Measurements from ENCODE around the gene SPTLC2.
A peak's percentile ranks its signal among the peaks of the same experiment; 100 is the strongest.

Gene SPTLC2

DNA sequence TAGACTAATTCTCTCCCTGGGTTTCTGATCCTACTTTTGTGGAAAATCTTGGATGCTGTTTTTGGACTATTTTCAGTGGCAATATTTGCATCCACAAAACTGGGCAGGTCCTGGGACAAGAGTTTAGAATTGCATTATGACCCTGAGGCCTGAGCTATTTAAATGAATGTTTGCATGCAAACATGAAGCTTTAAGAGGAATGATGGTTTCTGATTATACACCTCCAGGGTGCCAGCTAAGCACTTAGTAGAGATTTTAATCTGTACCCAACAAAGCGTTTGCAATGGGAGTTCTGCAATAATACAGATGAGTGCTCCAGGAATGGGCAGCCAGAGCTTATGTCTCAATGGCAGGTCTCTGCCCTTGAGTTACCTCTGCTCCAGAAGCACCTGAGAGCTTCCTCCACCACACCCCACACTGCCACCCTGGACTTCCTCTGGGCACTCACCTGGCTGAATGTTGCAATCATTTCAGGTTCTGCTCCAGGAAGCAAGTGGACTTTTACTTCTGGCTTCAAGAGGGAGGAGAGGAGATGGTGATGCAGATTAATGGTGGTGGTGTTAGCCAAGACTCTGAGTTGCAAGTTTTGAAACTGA lies 6.0 kb upstream of the SPTLC2 start:
- 27% methylated on average over 1 of the region's 1 CpG for WGBS
- Histone ChIP-seq H3K9ac (ENCODE audit: low read depth, low read length) (no peak overlapping the region), H3K27me3 (ENCODE audit: insufficient read depth, low read length) (no peaks in the 10 kb centered on the region), H3K36me3 (ENCODE audit: insufficient read depth, low read length) (no peaks in the 10 kb centered on the region), H3K4me3 (ENCODE audit: low read length) (no peak overlapping the region), H3K27ac (ENCODE audit: low read depth, low read length) (no peak overlapping the region), H3K4me1 (ENCODE audit: insufficient read depth, low read length) (no peaks in the 10 kb centered on the region), H3K9me3 (ENCODE audit: insufficient read depth, low read depth, low read length) (no peaks in the 10 kb centered on the region)

DNA sequence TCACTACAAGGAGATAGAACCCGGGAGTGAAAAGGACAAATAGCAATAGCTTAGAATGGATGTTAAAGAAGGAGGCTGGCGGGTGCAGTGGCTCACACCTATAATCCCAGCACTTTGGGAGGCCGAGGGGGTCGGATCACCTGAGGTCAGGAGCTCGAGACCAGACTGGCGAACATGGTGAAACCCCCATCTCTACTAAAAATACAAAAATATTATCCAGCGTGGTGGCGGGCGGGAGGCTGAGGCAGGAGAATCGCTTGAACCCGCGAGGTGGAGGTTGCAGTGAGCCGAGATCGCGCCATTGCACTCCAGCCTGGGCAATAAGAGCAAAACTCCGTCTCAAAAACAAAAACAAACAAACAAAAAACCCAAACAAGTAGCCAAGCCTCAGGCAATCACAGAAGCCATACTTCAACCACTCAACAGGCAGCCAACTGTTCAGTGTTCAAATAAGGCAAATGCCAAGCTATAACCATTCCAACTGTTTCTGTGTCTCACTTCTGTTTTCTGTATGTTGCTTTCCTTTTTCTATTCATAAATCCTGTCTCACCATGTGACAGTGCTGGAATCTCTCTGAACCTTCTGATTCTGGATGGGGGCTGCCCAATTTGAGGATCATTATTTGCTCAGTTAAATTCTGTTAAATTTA lies 3.9 kb upstream of the SPTLC2 start:
- Histone ChIP-seq H3K27me3 (ENCODE audit: insufficient read depth, low read length) (no peaks in the 10 kb centered on the region), H3K9me3 (ENCODE audit: insufficient read depth, low read depth, low read length) (no peaks in the 10 kb centered on the region), H3K4me3 (ENCODE audit: low read length) (no peak overlapping the region), H3K36me3 (ENCODE audit: insufficient read depth, low read length) (no peaks in the 10 kb centered on the region), H3K27ac (ENCODE audit: low read depth, low read length) (no peak overlapping the region), H3K4me1 (ENCODE audit: insufficient read depth, low read length) (peaks cover 7% of the 10 kb centered on the region), H3K9ac (ENCODE audit: low read depth, low read length) (no peak overlapping the region)
- WGBS = 91% methylated on average over 16 of the region's 16 CpGs

DNA sequence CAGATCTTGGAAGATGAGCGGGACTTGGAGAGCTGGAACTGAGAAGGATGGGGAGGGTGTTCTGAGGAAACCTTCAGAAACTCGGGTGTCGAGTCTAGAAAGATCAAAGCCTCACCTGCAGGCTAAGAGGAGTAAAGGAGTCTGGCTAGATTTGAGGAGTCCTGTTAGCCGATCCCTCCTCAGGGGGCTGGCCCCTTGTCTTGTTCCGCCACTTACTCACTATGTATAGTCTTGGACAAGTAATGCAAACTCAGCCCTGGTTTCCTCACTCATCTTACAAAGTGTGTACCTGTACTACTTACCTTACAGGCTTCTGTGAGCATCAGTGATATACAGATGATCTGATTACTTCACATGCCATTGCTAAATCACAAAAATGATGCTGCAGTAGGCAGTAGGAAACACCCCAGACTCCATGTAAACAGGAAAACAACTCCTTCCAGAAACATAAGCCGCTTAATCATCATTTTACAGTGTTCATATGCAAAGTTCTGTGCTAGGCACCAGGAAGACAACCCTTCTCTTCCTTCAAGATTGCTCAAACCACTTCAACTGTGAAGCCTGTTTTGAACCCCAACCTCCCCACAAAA lies 2.0 kb upstream of the SPTLC2 start:
- Histone ChIP-seq H3K9ac (ENCODE audit: low read depth, low read length) (no peak overlapping the region), H3K27ac (ENCODE audit: low read depth, low read length) (no peak overlapping the region), H3K4me3 (ENCODE audit: low read length) (no peak overlapping the region), H3K27me3 (ENCODE audit: insufficient read depth, low read length) (no peaks in the 10 kb centered on the region), H3K4me1 (ENCODE audit: insufficient read depth, low read length) (peaks cover 12% of the 10 kb centered on the region), H3K36me3 (ENCODE audit: insufficient read depth, low read length) (no peaks in the 10 kb centered on the region), H3K9me3 (ENCODE audit: insufficient read depth, low read depth, low read length) (no peaks in the 10 kb centered on the region)
- WGBS = 88% methylated on average over 6 of the region's 6 CpGs

DNA sequence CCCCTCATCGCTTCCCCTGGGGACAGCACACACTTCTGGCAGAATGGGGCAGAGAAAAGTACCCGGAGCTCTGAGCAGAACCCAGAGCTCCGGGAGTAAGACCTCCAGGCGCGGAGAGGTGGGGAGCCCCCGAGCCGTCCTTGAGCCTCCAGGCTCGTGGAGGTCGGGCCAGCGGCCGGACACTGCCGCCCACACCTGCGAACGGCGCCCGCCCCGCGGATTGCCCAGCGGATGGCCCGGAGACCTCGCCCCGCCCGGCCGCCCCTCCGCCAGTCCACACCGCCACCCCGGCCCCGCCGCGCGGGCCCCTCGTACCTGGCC lies 344 bp downstream of the SPTLC2 start:
- Histone ChIP-seq H3K36me3 (ENCODE audit: insufficient read depth, low read length) (no peaks in the 10 kb centered on the region), H3K27ac (ENCODE audit: low read depth, low read length) (peak overlapping the region; percentile 65; the same call in 1 of the 2 replicates), H3K4me3 (ENCODE audit: low read length) (peak overlapping the region; percentile 92), H3K27me3 (ENCODE audit: insufficient read depth, low read length) (no peaks in the 10 kb centered on the region), H3K9ac (ENCODE audit: low read depth, low read length) (peak overlapping the region; percentile 75), H3K4me1 (ENCODE audit: insufficient read depth, low read length) (peaks cover 28% of the 10 kb centered on the region), H3K9me3 (ENCODE audit: insufficient read depth, low read depth, low read length) (no peaks in the 10 kb centered on the region)
- WGBS = under 1% methylated on average over 32 of the region's 32 CpGs

DNA sequence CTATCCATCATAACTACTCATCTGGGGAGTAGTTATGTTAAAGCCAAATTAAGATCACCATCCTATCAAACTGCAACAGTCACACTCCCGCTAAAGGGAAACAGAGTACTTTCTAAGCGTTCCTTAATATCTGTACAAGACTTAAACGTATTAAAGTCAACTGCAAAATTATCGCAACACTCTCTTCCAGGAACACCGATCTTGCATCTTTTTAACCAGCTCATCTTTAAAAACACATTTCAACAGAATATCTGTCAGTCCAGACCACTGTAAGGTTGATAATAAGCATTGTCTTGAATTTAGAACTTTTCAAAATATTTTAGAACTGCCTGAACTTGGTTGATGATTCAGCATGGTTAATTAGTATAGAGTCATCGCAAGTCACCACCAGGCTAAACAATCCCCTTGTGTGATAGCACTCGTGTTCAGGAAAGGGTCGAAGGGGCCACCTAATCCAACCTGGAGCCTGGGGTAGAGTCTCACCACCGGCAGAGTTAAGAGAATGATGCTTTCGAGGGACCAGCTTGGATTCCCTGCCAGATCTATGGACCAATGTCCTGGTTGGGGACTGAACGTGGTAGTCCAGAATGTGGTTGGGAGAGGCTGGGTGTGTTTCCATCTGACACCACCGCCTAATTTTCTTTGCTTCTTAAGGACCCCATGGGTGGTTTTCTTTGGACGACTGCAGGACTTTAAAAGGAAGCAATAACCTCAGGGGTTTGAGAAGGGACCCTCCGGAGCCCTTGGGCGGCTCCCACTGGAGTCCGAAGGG lies 890 bp downstream of the SPTLC2 start:
- no peaks in the 10 kb centered on the region for H3K36me3 ChIP-seq (ENCODE audit: insufficient read depth, low read length)
- peak overlapping the region; percentile 65; the same call in 1 of the 2 replicates for H3K27ac ChIP-seq (ENCODE audit: low read depth, low read length)
- 23% methylated on average over 16 of the region's 16 CpGs for WGBS

DNA sequence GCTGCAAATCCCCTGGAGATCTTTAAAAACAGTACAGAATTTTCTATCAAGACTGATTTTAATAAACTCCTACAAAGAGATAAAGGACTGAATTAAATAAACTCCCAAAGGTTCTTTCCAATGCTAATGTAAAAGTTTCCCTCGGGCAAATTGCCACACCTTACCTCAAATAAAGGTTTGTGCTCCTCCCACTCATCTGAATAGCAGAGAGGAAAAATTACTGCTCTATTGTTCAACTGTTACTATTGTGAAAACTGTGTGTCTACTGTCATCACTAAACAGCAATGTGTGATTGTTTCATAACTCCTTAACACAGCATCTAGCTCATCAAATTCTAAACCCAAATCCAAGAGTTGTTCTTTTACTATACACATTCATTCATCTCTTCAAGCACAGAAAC lies 3.2 kb downstream of the SPTLC2 start:
- Histone ChIP-seq H3K27ac (ENCODE audit: low read depth, low read length) (no peak overlapping the region), H3K27me3 (ENCODE audit: insufficient read depth, low read length) (no peaks in the 10 kb centered on the region), H3K36me3 (ENCODE audit: insufficient read depth, low read length) (no peaks in the 10 kb centered on the region), H3K4me3 (ENCODE audit: low read length) (no peak overlapping the region), H3K9ac (ENCODE audit: low read depth, low read length) (no peak overlapping the region), H3K9me3 (ENCODE audit: insufficient read depth, low read depth, low read length) (no peaks in the 10 kb centered on the region), H3K4me1 (ENCODE audit: insufficient read depth, low read length) (peaks cover 28% of the 10 kb centered on the region)
- WGBS = 50% methylated on average over 1 of the region's 1 CpG

More for the DNA sequence above, 890 bp downstream of the SPTLC2 start:
- Histone ChIP-seq H3K4me3 (ENCODE audit: low read length) (peak overlapping the region; percentile 92), H3K9me3 (ENCODE audit: insufficient read depth, low read depth, low read length) (no peaks in the 10 kb centered on the region), H3K27me3 (ENCODE audit: insufficient read depth, low read length) (no peaks in the 10 kb centered on the region), H3K9ac (ENCODE audit: low read depth, low read length) (peak overlapping the region; percentile 75), H3K4me1 (ENCODE audit: insufficient read depth, low read length) (peaks cover 28% of the 10 kb centered on the region)

DNA sequence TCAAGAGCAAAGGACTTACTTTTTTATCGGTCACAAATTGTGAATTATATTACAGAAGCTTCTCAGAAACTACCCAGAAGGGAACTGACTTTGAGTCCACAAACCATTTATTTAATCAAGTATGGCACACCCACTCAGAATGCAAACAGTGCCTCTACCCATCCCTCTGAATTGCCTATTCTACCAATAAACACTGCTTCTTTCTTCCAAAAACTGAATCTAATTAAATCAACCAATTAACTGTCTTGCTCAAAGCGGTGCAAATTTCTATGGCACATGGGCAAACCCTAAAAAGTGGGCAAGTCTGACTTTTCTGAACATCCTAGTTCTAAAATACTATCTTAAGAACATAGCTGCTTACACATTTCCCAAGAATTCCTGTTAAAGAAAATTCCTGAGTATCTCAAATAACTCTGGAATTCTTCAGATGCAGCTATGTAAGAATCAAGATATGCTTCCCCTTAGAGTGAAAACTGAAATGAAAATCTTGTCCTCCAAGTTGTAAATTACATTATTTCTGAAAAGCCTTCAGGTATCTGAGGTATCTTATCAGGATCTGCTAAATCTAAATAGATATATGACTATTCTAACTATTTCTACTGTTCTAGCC lies 4.3 kb downstream of the SPTLC2 start:
- 88% methylated on average over 2 of the region's 2 CpGs for WGBS
- Histone ChIP-seq H3K4me1 (ENCODE audit: insufficient read depth, low read length) (peaks cover 26% of the 10 kb centered on the region), H3K27ac (ENCODE audit: low read depth, low read length) (no peak overlapping the region)

DNA sequence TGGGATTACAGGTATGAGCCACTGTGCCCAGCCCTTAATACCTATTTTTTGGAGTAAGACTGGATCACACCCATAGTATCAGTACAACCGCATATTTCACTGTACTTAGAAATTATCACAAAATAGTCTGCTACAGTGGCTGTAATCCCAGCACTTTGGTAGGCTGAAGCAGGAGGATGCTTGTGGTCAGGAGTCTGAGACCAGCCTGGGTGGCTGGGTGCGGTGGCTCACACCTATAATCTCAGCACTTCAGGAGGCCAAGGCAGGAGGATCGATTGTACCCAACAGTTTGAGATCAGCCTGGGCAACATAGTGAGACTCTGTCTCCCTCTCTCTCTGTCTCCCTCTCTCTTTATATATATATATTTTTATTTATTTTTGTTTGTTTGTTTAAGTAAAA lies 5.9 kb downstream of the SPTLC2 start:
- Histone ChIP-seq H3K4me3 (ENCODE audit: low read length) (no peak overlapping the region), H3K27ac (ENCODE audit: low read depth, low read length) (no peak overlapping the region), H3K27me3 (ENCODE audit: insufficient read depth, low read length) (no peaks in the 10 kb centered on the region), H3K9me3 (ENCODE audit: insufficient read depth, low read depth, low read length) (no peaks in the 10 kb centered on the region), H3K4me1 (ENCODE audit: insufficient read depth, low read length) (peaks cover 23% of the 10 kb centered on the region), H3K36me3 (ENCODE audit: insufficient read depth, low read length) (no peaks in the 10 kb centered on the region), H3K9ac (ENCODE audit: low read depth, low read length) (no peak overlapping the region)
- WGBS = 96% methylated on average over 3 of the region's 3 CpGs

More for the DNA sequence above, 4.3 kb downstream of the SPTLC2 start:
- Histone ChIP-seq H3K36me3 (ENCODE audit: insufficient read depth, low read length) (no peaks in the 10 kb centered on the region), H3K9me3 (ENCODE audit: insufficient read depth, low read depth, low read length) (no peaks in the 10 kb centered on the region), H3K27me3 (ENCODE audit: insufficient read depth, low read length) (no peaks in the 10 kb centered on the region), H3K4me3 (ENCODE audit: low read length) (no peak overlapping the region), H3K9ac (ENCODE audit: low read depth, low read length) (no peak overlapping the region)

DNA sequence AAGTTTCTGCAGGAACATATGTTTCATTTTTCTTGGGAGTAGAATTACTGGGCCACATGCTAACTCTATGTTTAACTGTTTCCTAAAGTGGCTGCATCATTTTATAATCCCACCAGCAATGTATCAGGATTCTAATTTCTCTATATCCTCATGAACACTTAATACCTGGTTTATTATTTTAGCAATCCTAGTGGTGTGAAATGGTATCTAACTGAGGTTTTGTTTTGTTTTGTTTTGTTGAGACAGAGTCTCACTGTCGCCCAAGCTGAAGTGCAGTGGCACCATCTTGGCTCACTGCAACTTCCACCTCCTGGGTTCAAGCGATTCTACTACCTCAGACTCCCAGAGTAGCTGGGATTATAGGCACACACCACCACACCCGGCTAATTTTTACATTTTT lies 6.5 kb downstream of the SPTLC2 start:
- Histone ChIP-seq H3K9ac (ENCODE audit: low read depth, low read length) (no peak overlapping the region), H3K9me3 (ENCODE audit: insufficient read depth, low read depth, low read length) (no peaks in the 10 kb centered on the region), H3K4me3 (ENCODE audit: low read length) (no peak overlapping the region), H3K4me1 (ENCODE audit: insufficient read depth, low read length) (peaks cover 17% of the 10 kb centered on the region), H3K36me3 (ENCODE audit: insufficient read depth, low read length) (no peaks in the 10 kb centered on the region), H3K27ac (ENCODE audit: low read depth, low read length) (no peak overlapping the region), H3K27me3 (ENCODE audit: insufficient read depth, low read length) (no peaks in the 10 kb centered on the region)
- 97% methylated on average over 3 of the region's 3 CpGs for WGBS

DNA sequence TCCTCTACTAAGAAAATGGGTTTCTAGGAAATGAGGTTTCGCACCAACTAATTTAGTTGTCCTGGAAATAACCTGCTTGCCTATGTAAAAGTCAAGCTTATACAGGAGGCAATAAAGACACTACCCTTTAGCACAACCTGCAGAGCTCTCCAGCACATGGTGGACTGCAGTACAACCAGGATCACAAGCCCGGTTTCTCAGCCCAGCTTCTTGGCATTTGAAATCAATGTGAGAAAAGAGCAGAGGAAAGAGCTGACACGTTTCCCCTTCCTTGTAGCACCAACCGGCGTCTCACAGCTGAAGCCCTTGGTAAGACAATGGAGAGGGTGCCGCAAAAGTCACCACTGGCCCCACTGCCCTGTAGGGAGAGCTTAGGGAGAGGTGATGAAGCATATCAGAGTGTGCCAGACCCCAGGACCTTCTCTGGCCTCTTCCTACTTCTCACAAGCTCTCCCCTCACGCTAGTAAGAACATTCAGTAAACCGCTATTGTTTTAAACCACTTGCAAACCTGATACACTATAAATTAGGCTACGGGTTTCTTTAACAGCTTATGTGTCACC lies 8.6 kb downstream of the SPTLC2 start:
- Histone ChIP-seq H3K4me1 (ENCODE audit: insufficient read depth, low read length) (peaks cover 10% of the 10 kb centered on the region), H3K9ac (ENCODE audit: low read depth, low read length) (no peak overlapping the region), H3K27ac (ENCODE audit: low read depth, low read length) (no peak overlapping the region), H3K9me3 (ENCODE audit: insufficient read depth, low read depth, low read length) (peaks cover 12% of the 10 kb centered on the region; the same call in 1 of the 2 replicates), H3K27me3 (ENCODE audit: insufficient read depth, low read length) (no peaks in the 10 kb centered on the region), H3K36me3 (ENCODE audit: insufficient read depth, low read length) (peaks cover 6% of the 10 kb centered on the region; the same call in 1 of the 2 replicates), H3K4me3 (ENCODE audit: low read length) (no peak overlapping the region)
- 70% methylated on average over 8 of the region's 9 CpGs for WGBS
